H9 (cell line): ENCODE measurements around the gene IGF2. TPM values are rescaled to one million over a fixed set of nuclear protein-coding genes. Genes with fewer than 3 reads are reported as not detected.

Experiments used
- DNase-seq: peaks from one replicate; pipeline ENCODE4 v3.0.0-alpha.2; 2017
- H2AFZ ChIP-seq: one replicate; pipeline ENCODE4 v1.6.1; 2013; ENCODE audit warnings: mild to moderate bottlenecking, low read length, control low read depth, moderate library complexity
- H2AK5ac ChIP-seq: 2 replicates; pipeline ENCODE4 v1.6.1; 2013; ENCODE audit warnings: low read length, control low read depth, mixed read lengths; ENCODE audit not compliant: insufficient read length
- H2BK120ac ChIP-seq: one replicate; pipeline ENCODE4 v1.6.1; 2013; ENCODE audit warnings: low read depth, mild to moderate bottlenecking, low read length, control low read depth, inconsistent platforms; ENCODE audit not compliant: poor library complexity, severe bottlenecking
- H2BK12ac ChIP-seq: 2 replicates; pipeline ENCODE4 v1.6.1; 2013; ENCODE audit warnings: low read length, control low read depth, mixed read lengths, low read depth; ENCODE audit not compliant: insufficient read length
- H2BK15ac ChIP-seq: 2 replicates; pipeline ENCODE4 v1.6.1; 2013; ENCODE audit warnings: low read depth, low read length, control low read depth
- H2BK20ac ChIP-seq: one replicate; pipeline ENCODE4 v1.6.1; 2013; ENCODE audit warnings: low read depth, mild to moderate bottlenecking, low read length, control low read depth, inconsistent platforms; ENCODE audit not compliant: poor library complexity, severe bottlenecking
- H2BK5ac ChIP-seq: 2 replicates; pipeline ENCODE4 v1.6.1; 2013; ENCODE audit warnings: low read length, control low read depth, mixed read lengths; ENCODE audit not compliant: insufficient read length
- H3K14ac ChIP-seq: 2 replicates; pipeline ENCODE4 v1.6.1; 2013; ENCODE audit warnings: low read length, control low read depth; ENCODE audit not compliant: insufficient read depth
- H3K18ac ChIP-seq: 2 replicates; pipeline ENCODE4 v1.6.1; 2013; ENCODE audit warnings: low read depth, mild to moderate bottlenecking, mixed read lengths, low read length, control low read depth; ENCODE audit not compliant: insufficient read length
- H3K23ac ChIP-seq: 2 replicates; pipeline ENCODE4 v1.6.1; 2013; ENCODE audit warnings: low read length, control low read depth, mixed read lengths, low read depth; ENCODE audit not compliant: insufficient read length
- H3K23me2 ChIP-seq: 2 replicates; pipeline ENCODE4 v1.6.1; 2013; ENCODE audit warnings: low read depth, mild to moderate bottlenecking, mixed read lengths, low read length, control low read depth; ENCODE audit not compliant: insufficient read length, poor library complexity, severe bottlenecking
- H3K27ac ChIP-seq: 2 replicates; pipeline ENCODE4 v1.5.1; 2013; ENCODE audit warnings: low read length, control low read depth, mixed read lengths, low read depth; ENCODE audit not compliant: insufficient read length
- H3K27me3 ChIP-seq: 2 replicates; pipeline ENCODE4 v1.6.1; 2013; ENCODE audit warnings: low read length, control low read depth, inconsistent platforms; ENCODE audit not compliant: insufficient read depth
- H3K4ac ChIP-seq: 2 replicates; pipeline ENCODE4 v1.6.1; 2013; ENCODE audit warnings: low read depth, mild to moderate bottlenecking, control low read depth, inconsistent platforms, low read length, moderate library complexity
- H3K4me1 ChIP-seq: 2 replicates; pipeline ENCODE4 v1.6.1; 2013; ENCODE audit warnings: low read length, control low read depth, inconsistent platforms; ENCODE audit not compliant: insufficient read depth
- H3K4me2 ChIP-seq: 2 replicates; pipeline ENCODE4 v1.6.1; 2013; ENCODE audit warnings: low read length, control low read depth, mixed read lengths; ENCODE audit not compliant: insufficient read length, insufficient read depth
- H3K56ac ChIP-seq: 2 replicates; pipeline ENCODE4 v1.6.1; 2013; ENCODE audit warnings: low read depth, mild to moderate bottlenecking, mixed read lengths, low read length, control low read depth; ENCODE audit not compliant: insufficient read length
- H3K79me1 ChIP-seq: 2 replicates; pipeline ENCODE4 v1.6.1; 2013; ENCODE audit warnings: low read depth, mild to moderate bottlenecking, moderate library complexity, low read length, control low read depth, inconsistent platforms; ENCODE audit not compliant: insufficient read depth, poor library complexity, severe bottlenecking
- H3K79me2 ChIP-seq: 2 replicates; pipeline ENCODE4 v1.6.1; 2013; ENCODE audit warnings: low read length, control low read depth, inconsistent platforms; ENCODE audit not compliant: insufficient read depth
- H3K9ac ChIP-seq: 2 replicates; pipeline ENCODE4 v1.6.1; 2013; ENCODE audit warnings: low read length, control low read depth, mixed read lengths; ENCODE audit not compliant: insufficient read length; ENCODE audit errors: extremely low read depth
- H3K9me3 ChIP-seq: one replicate; pipeline ENCODE4 v1.6.1; 2013; ENCODE audit warnings: low read depth, low read length, inconsistent platforms; ENCODE audit not compliant: control insufficient read depth
- H3T11ph ChIP-seq: one replicate; pipeline ENCODE4 v1.6.1; 2013; ENCODE audit warnings: mild to moderate bottlenecking, low read length, control low read depth, inconsistent platforms
- H4K20me1 ChIP-seq: one replicate; pipeline ENCODE4 v1.6.1; 2013; ENCODE audit not compliant: control insufficient read depth, insufficient read length, insufficient read depth
- H4K5ac ChIP-seq: 2 replicates; pipeline ENCODE4 v1.6.1; 2013; ENCODE audit warnings: low read depth, mild to moderate bottlenecking, mixed read lengths, low read length, control low read depth; ENCODE audit not compliant: insufficient read length
- H4K8ac ChIP-seq: replicated peaks from 2 replicates; pipeline ENCODE4 v1.6.1; 2013; ENCODE audit warnings: low read length, control low read depth, mixed read lengths, low read depth; ENCODE audit not compliant: insufficient read length
- H4K91ac ChIP-seq: 2 replicates; pipeline ENCODE4 v1.6.1; 2013; ENCODE audit warnings: low read depth, mild to moderate bottlenecking, moderate library complexity, mixed read lengths, low read length, control low read depth; ENCODE audit not compliant: insufficient read length
- H3K27ac Mint-ChIP-seq, 3 experiments: 2 replicates in 2 of 3; 3 replicates in 1 of 3; pipeline ENCODE4 v1.8.0; 2020 to 2021; ENCODE audit warnings: mixed read lengths in 3 of 3, mild to moderate bottlenecking in 1 of 3, moderate library complexity in 1 of 3
- H3K27me3 Mint-ChIP-seq: 2 replicates; pipeline ENCODE4 v1.8.0; 2021; ENCODE audit warnings: low read depth, mild to moderate bottlenecking, moderate library complexity, mixed read lengths
- H3K36me3 Mint-ChIP-seq, 3 experiments: 2 replicates in 2 of 3; 3 replicates in 1 of 3; pipeline ENCODE4 v1.8.0; 2020 to 2021; ENCODE audit warnings: low read depth in 3 of 3, mixed read lengths in 3 of 3; ENCODE audit not compliant: insufficient read depth in 1 of 3
- H3K4me1 Mint-ChIP-seq, 2 experiments: 2 replicates each; pipeline ENCODE4 v1.8.0; 2020; ENCODE audit warnings: mixed read lengths in 2 of 2
- H3K4me3 Mint-ChIP-seq, 2 experiments: 2 replicates in 1 of 2; 3 replicates in 1 of 2; pipeline ENCODE4 v1.8.0; 2020 to 2021; ENCODE audit warnings: mild to moderate bottlenecking in 2 of 2, mixed read lengths in 2 of 2, moderate library complexity in 1 of 2
- H3K9me3 Mint-ChIP-seq, 2 experiments: 2 replicates in 1 of 2; 3 replicates in 1 of 2; pipeline ENCODE4 v1.8.0; 2020; ENCODE audit warnings: mild to moderate bottlenecking in 2 of 2, mixed read lengths in 2 of 2, moderate library complexity in 1 of 2
- WGBS: extraction: QIAGEN DNeasy Blood & Tissue Kit; methylation state at CpG from one replicate; pipeline ENCODE4 v1.1.7; 2013; ENCODE audit warnings: missing lambda C conversion rate, low lambda C conversion rate, mixed read lengths; ENCODE audit not compliant: insufficient read length; ENCODE audit errors: extremely low coverage; 5-methylcytosine and 5-hydroxymethylcytosine counted together
- total RNA-seq: library from RNA; stranded (reverse); gene quantifications from 2 replicates; pipeline ENCODE4 v1.2.1, GENCODE V29; 2021
- TF ChIP-seq, protein P1 (sequence below): fragments of 200-600 bp; sonication (generic); conservative IDR thresholded peaks from 3 replicates; pipeline ENCODE4 v1.8.0; 2021; ENCODE audit warnings: antibody characterized with exemption, mild to moderate bottlenecking

Gene IGF2
- total RNA-seq, 1 experiment from 2014 or later = 2.8 TPM

DNA sequence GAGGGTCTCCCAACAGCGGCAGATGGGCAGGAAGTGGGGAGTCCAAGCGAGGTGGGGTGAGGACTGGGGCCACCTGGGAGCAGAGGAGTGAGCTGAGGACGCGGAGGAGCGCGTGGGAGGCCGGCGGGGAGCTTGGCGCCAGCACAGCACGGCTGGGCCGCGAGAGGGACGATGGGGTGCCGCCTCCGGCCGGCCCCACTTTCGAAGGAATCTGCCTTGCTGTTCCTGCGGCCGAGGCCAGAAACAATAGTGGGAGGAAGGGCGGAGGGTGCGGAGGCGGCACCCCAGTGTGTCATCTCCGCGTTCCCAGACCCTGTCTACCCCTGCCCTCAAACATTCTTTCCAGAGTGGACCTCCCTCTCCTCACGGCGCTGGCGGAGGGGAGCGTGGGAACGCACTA, 16.3 kb upstream of the IGF2 start:
- Histone ChIP-seq H2BK15ac (no peak overlapping the region), H3K79me2 (no peaks in the 10 kb centered on the region), H3K27ac (no peak overlapping the region), H2BK5ac (no peak overlapping the region), H3T11ph (no peak overlapping the region), H2AFZ (no peak overlapping the region), H3K9ac (no peak overlapping the region), H3K18ac (no peak overlapping the region), H4K8ac (no peak overlapping the region), H3K23ac (no peak overlapping the region), H2BK120ac (no peak overlapping the region), H3K4me2 (no peak overlapping the region), H3K79me1 (no peaks in the 10 kb centered on the region), H2BK20ac (no peak overlapping the region), H3K56ac (no peak overlapping the region), H4K5ac (no peak overlapping the region), H3K4me1 (no peaks in the 10 kb centered on the region), H3K9me3 (no peaks in the 10 kb centered on the region), H4K91ac (no peak overlapping the region), H3K23me2 (no peaks in the 10 kb centered on the region), H2AK5ac (no peak overlapping the region), H3K14ac (no peak overlapping the region), H4K20me1 (no peaks in the 10 kb centered on the region), H3K27me3 (no peaks in the 10 kb centered on the region), H3K4ac (no peak overlapping the region), H2BK12ac (no peak overlapping the region)
- no peak for DNase-seq
- Mint-ChIP-seq H3K9me3 (no peaks in the 10 kb centered on the region), H3K27ac (no peak overlapping the region), H3K27me3 (peaks cover 15% of the 10 kb centered on the region), H3K4me1 (peaks cover 8% of the 10 kb centered on the region in 2 experiments), H3K4me3 (no peak overlapping the region), H3K36me3 (no peaks in the 10 kb centered on the region)
- no CpG with 5 or more reads among the region's 29 CpGs for WGBS
- TF ChIP-seq, protein P1, sequence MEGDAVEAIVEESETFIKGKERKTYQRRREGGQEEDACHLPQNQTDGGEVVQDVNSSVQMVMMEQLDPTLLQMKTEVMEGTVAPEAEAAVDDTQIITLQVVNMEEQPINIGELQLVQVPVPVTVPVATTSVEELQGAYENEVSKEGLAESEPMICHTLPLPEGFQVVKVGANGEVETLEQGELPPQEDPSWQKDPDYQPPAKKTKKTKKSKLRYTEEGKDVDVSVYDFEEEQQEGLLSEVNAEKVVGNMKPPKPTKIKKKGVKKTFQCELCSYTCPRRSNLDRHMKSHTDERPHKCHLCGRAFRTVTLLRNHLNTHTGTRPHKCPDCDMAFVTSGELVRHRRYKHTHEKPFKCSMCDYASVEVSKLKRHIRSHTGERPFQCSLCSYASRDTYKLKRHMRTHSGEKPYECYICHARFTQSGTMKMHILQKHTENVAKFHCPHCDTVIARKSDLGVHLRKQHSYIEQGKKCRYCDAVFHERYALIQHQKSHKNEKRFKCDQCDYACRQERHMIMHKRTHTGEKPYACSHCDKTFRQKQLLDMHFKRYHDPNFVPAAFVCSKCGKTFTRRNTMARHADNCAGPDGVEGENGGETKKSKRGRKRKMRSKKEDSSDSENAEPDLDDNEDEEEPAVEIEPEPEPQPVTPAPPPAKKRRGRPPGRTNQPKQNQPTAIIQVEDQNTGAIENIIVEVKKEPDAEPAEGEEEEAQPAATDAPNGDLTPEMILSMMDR = no peak
